NB4 (cell line): ENCODE results near the gene KRTAP5-9.
"Not testable (repeated sequence)": the region's sequence is repeated elsewhere in the genome, so short reads cannot be mapped to it uniquely, and the experiment has no call there.

Experiments used
- DNase-seq: peaks from one replicate; pipeline ENCODE4 v3.0.0; 2010; ENCODE audit warnings: low read depth
- H3K4me3 ChIP-seq: one replicate; pipeline ENCODE4 v1.5.1; 2011; ENCODE audit warnings: mild to moderate bottlenecking, low read depth, low read length, moderate library complexity
- MYC ChIP-seq: IDR thresholded peaks from 2 replicates; pipeline ENCODE4 v1.6.1; 2011; ENCODE audit warnings: low read depth, low read length
- POLR2A ChIP-seq: IDR thresholded peaks from 2 replicates; pipeline ENCODE4 v1.6.1; 2011; ENCODE audit warnings: mild to moderate bottlenecking; ENCODE audit not compliant: insufficient read length; ENCODE audit errors: extremely low read depth
- TF ChIP-seq, protein P1 (sequence below): IDR thresholded peaks from 2 replicates; pipeline ENCODE4 v1.6.1; 2011; ENCODE audit warnings: low read depth, low read length
- TF ChIP-seq, protein P2 (sequence below): IDR thresholded peaks from one replicate; pipeline ENCODE4 v1.5.1; 2012; ENCODE audit warnings: low read depth, low read length

The KRTAP5-9 gene

DNA sequence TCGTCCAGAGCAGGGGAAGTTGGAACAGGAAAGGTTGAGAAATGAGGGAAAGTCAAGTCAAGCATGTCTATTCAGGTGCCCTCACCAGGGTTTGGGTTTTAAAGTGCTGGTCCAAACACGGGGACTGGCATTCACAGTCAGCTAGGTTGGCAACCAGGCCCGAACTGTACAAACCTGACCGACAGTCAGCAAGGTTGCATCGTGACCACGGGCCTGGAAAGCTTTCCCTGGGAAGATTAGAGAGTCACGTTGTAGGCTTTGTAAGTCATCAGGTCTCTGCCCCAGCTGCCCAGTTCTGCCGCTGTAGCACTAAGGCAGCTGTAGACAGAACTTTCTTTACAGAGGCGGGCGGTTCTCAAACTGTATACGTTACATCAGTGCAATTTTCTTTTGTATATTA, 24.6 kb downstream of the KRTAP5-9 start:
- H3K4me3 ChIP-seq, result no peak overlapping the region
- TF ChIP-seq MYC, result no peak
- TF ChIP-seq, protein P1, sequence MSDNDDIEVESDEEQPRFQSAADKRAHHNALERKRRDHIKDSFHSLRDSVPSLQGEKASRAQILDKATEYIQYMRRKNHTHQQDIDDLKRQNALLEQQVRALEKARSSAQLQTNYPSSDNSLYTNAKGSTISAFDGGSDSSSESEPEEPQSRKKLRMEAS, result no peak
- TF ChIP-seq, protein P2, sequence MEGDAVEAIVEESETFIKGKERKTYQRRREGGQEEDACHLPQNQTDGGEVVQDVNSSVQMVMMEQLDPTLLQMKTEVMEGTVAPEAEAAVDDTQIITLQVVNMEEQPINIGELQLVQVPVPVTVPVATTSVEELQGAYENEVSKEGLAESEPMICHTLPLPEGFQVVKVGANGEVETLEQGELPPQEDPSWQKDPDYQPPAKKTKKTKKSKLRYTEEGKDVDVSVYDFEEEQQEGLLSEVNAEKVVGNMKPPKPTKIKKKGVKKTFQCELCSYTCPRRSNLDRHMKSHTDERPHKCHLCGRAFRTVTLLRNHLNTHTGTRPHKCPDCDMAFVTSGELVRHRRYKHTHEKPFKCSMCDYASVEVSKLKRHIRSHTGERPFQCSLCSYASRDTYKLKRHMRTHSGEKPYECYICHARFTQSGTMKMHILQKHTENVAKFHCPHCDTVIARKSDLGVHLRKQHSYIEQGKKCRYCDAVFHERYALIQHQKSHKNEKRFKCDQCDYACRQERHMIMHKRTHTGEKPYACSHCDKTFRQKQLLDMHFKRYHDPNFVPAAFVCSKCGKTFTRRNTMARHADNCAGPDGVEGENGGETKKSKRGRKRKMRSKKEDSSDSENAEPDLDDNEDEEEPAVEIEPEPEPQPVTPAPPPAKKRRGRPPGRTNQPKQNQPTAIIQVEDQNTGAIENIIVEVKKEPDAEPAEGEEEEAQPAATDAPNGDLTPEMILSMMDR, result no peak
- TF ChIP-seq POLR2A, result no peak
- no peak for DNase-seq

DNA sequence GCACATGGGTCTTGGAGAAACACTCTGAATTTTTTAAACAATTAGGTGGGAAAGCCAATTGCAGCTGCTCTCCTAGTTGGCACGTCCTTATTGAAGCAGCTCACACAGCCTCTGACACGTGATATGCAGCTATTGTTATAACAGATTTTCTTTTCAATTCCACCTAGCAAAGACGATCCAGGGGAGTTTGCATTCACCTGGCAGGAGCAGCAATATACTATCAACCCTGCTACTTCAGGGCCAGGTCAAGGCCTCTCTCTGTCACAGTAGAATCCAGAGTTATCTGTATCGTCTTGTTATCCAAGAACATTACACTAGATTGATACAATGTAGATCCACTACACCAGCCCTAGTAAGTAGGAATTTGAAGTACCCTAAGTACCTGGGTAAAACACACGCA, 26.2 kb downstream of the KRTAP5-9 start:
- no peak overlapping the region for H3K4me3 ChIP-seq
- TF ChIP-seq POLR2A (no peak), MYC (no peak)
- TF ChIP-seq, protein P2, result no peak
- TF ChIP-seq, protein P1, result no peak
- DNase-seq, result no peak

DNA sequence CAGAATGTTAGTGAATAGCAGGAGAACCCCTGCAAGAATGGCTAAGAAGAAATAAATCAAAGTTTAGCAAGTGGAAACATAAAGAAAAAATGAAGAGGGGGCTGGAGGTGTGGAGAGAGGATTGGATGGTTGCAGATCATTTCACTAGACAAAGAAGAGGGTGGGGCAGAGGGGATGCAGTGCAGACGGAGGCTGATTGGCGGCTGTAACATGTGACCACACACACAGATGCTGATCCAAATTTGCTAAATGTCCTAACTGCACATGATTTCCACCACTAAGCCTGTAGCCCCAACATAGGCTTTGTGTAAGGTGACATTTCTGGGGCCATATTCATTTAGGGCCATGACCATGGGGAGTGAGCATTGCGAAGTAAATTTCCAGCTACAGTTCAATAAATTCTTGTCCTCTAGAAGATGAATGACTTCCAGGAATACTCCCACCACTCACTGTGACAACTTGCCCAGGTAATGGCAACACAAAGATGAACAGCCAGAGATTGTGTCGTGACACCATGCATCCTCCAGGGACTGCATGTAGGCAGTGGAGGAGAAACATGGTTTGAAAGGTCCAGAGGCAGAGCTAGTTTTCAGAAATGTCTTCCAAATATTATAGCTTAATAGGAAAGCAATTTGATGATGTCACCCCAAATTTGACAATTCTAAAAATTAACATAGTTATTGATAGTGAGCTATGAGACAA, 27.7 kb downstream of the KRTAP5-9 start:
- no peak overlapping the region for H3K4me3 ChIP-seq
- no peak for DNase-seq
- TF ChIP-seq, protein P2, result no peak
- TF ChIP-seq, protein P1, result no peak

DNA sequence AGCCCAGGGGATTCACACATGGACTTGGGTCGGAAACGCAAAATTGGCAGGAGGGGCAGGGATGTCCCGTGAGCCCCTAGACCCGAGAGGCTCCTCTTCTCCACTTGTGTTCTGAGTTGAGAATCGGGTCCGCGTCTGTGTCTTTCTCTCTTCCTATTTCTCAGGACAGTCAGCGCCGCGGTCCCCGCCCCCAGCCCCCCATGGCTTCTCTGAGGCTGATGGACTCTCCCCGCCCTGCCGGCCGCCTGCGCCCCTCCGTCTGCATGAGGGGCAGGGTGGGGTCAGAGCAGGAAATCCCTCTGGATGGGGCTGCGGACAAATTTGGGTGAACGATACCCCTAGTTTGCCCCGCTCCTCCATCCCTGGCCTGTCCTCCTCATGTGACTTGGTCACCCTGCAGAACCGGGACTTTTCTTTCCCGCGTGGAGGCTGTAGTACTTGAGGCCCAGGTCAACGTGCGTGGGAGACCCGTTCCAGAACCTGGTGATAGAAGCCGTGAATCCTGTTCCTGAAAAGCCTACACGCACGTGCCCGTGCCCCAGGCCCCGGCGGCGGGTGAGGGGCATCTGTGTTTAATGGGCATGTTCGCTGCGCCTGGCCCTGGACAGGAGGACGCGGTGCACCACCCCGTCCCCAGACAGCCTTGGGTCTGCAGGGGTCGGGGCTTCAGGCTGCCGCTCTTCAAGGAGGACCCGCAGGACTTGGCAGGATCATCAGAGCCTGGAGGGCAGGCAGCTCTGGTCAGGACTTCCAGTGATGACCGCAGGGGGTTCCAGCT, 28.7 kb downstream of the KRTAP5-9 start:
- DNase-seq, H3K4me3 ChIP-seq: not testable (repeated sequence)

DNA sequence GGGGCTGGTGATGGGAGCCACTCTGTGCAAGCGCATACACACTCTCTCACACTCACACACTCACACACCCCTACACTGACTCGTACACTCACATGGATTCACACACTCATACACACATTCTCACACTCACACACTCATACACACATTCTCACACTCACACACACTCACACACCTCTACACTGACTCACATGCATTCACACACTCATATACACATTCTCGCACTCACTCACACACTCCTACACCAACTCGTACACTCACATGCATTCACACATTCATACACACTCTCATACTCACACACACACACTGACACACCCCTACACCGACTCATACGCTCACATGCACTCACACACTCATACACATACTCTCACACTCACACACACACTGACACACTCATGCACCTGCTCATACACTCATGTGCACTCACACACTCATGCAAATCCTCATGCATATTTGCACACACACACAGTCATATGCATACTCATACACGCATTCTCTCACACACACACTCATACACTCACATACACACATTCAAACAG, 29.3 kb downstream of the KRTAP5-9 start:
- no peak for DNase-seq
- TF ChIP-seq, protein P1, result no peak
- no peak for TF ChIP-seq POLR2A
- TF ChIP-seq, protein P2, result no peak
- no peak for TF ChIP-seq MYC
- H3K4me3 ChIP-seq, result no peak overlapping the region

DNA sequence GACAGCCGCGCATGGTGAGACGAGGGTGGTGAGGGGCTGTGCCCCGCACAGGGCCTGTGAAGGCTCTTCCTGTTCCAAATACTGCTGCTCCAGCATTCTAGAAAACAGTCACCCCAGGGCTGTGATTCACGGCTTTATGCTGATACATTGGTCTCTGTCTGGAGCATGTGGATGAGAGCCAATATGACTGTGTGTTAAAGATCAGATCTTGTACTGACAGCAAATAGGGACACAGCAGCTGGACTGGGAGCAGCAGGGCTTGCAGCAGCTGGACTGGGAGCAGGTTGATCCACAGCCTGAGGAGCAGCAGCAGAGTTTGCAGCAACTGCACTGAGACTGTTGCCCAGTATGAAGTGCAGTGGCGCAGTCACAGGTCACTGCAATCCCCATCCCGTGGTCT, 31.3 kb downstream of the KRTAP5-9 start:
- DNase-seq, H3K4me3 ChIP-seq: not testable (repeated sequence)
